DMS114 treated with DMSO at 0.1 percent for 48 hours (cell line): ENCODE results near the gene ADGRA1.
A peak's percentile ranks its signal among the peaks of the same experiment; 100 is the strongest.
"Not testable (repeated sequence)": the region's sequence is repeated elsewhere in the genome, so short reads cannot be mapped to it uniquely, and the experiment has no call there.

Source experiments
- DNase-seq: peaks from one replicate; lab custom pipeline; 2025; ENCODE audit not compliant: unreplicated experiment; lab: John Stamatoyannopoulos, UW

The ADGRA1 gene

DNA sequence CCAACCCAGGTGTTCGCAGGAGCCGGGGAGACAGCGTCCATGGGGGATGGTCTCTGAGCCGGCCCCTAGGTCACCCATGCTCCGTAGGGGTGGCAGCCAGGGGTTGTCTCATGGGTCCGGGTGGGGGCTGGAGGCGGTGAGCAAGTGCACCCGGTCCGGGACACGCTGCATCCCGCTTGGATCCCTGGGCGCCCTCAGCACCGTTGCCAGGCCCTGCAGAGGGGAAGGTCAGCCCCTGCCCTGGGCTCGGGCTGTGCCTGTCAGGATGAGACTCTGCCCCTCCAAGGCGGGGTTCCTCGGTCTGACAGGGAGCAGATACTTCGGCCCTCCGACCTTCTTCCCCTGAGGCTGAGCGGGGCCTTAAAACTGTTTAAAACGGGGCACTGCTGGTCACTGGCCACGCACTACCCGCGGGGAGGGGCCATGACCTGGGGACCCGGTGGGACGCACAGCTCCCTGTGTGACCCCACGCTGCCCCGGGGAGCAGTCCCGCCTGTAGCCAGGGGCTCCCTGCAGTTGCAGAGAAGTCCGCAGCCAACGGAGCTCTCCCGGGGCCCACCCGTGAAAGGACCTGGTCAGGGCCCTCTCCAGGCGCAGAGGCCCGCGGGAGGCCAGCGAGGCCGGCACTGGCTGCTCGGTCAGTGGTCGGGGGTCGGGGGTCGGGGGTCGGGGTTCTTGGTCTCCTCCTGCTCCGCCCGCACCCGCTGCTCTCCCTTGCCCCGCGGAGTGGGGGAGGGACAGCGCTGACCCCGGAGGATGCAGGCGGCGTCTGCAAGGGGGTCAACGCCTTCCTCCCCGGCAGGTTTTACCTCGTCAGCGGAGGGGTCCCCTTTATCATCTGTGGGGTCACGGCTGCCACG is 38.9 kb downstream of the ADGRA1 start:
- no peak for DNase-seq

DNA sequence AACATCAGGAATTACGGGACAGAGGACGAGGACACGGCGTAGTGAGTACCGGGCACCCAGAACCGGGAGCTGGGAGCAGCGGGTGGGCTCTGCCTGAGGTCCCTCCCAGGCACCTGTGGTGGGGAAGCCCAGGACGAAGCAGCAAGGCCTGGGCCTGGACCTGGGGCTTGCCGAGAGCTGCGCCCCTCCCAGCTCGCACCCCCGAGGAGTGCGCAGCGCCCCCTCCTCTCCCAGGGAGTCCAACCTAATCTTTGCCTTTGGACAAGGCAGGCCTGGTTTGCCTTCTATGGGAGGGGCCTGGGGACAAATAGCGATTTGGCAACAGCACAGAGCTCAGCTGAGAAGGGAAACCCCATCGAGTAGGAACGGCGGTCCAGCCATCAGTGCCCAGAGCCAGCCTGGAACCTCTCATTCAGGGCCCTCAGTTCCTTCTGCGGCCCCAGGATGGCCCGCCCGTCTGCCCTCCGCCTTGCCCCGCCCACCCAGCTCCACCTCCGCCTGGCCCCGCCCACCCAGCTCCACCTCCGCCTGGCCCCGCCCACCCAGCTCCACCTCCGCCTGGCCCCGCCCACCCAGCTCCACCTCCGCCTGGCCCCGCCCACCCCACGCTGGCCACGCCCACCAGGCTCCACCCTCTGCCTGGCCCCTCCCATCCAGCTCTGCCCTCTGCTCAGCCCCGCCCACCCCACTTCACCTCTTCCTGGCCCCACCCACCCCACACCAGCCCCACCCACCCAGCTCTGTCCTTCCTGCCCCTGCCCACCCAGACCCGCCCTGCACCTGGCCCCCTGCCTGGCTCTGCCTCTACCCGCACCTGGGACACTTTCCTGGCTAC is 39.8 kb downstream of the ADGRA1 start:
- no peak for DNase-seq

DNA sequence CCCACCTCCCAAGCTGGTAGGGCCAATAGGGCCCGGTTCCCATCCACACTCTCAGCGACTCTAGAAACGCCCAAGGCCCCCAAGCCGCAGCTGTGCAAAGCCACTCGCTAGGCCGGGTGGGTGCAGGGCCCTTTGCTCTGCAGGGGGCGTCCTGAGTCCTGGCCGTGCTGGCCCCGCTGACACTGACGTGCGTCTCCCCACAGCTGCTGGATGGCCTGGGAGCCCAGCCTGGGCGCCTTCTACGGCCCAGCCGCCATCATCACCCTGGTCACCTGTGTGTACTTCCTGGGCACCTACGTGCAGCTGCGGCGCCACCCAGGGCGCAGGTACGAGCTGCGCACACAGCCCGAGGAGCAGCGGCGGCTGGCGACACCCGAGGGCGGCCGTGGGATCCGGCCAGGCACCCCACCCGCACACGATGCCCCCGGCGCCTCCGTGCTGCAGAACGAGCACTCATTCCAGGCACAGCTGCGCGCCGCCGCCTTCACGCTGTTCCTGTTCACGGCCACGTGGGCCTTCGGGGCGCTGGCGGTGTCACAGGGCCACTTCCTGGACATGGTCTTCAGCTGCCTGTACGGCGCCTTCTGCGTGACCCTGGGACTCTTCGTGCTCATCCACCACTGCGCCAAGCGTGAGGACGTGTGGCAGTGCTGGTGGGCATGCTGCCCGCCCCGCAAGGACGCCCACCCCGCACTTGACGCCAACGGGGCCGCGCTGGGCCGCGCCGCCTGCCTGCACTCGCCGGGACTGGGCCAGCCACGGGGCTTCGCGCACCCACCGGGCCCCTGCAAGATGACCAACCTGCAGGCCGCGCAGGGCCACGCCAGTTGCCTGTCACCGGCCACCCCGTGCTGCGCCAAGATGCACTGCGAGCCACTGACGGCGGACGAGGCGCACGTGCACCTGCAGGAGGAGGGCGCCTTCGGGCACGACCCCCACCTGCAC is 40.7 kb downstream of the ADGRA1 start:
- no peak for DNase-seq

DNA sequence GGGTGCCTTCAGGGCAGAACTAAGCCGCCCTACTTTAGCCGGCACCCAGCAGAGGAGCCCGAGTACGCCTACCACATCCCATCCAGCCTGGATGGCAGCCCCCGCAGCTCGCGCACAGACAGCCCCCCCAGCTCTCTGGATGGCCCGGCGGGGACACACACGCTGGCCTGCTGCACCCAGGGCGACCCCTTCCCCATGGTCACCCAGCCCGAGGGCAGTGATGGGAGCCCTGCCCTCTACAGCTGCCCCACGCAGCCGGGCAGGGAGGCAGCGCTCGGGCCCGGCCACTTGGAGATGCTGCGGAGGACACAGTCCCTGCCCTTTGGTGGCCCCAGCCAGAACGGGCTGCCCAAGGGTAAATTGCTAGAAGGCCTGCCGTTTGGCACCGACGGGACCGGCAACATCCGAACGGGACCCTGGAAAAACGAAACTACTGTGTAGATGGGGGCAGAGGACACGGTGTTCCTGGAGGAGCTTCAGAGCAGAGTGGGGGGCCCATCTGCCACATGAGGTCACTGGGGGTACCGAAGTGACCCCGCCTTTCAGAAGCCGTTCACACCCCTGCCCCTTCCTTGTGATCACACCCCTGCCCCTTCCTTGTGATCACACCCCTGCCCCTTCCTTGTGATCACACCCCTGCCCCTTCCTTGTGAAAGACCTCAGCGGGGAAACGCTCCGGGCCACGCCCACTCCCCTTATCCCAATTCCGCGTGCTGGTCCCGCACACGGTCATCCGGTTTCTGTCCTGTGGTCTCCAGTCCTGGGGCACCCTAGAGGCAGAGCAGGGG is 41.5 kb downstream of the ADGRA1 start:
- DNase-seq = no peak

DNA sequence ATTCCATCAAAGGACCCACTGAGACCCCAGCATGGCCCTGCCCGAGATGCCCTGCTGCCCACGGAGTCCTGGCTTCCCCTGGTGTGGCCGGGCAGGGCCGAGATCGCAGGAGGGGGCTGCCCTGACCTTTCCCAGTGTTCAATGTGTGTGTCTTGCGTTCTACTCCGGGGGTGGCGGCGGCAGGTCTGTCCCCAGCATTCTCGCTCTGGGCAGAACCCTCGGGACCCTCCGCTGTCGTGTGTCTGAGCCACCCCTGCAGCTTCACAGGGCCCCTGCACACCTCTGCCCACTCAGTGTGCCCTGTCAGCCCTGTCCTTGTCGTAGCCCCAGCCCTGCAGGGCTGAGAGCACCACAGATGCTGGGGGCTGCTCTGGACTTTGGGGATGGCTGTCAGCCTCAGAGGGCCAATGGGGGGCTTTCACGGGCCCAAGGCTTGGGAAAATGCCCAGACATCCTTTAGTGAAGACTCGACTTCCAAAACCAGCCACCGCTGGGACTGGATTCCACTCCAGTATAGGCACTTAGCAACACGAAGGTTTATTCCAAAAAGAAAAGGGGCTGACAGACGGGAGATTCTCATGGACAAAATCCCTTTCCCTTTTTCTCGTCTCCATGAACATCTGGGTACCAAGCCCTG is 42.3 kb downstream of the ADGRA1 start:
- DNase-seq = no peak

DNA sequence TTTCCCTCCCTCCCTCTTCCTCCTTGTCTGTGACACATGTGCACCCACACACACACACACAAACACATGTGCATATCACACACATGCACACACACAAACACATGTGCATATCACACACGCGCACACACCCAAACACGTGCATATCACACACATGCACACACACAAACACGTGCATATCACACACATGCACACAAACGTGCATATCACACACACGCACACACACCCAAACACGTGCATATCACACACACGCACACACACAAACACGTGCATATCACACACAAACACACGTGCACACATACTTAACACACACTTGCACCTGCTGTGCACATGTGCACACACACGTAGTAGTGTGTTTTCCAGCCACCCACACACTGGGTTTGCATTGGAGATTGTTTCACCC is 42.9 kb downstream of the ADGRA1 start:
- no peak for DNase-seq

DNA sequence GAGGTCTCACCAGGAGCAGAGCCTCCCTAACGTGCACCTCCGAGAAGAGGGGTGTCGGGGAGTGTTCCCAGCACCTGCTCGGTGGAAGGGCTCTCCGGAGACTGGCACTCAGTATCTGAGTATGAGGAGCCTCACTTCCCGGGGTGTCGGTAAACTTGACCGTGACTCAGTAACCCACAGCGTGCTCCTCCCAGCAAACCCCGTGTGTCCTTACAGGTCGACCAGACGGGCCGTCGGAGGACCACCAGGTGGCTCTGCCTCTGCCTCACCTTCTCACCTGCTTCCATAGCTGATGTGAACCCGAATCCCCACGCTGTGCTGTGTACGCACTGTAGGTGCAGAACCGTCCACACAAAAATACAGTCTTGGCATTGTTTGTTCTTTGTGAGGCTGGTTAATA is 43.3 kb downstream of the ADGRA1 start:
- DNase-seq = no peak

DNA sequence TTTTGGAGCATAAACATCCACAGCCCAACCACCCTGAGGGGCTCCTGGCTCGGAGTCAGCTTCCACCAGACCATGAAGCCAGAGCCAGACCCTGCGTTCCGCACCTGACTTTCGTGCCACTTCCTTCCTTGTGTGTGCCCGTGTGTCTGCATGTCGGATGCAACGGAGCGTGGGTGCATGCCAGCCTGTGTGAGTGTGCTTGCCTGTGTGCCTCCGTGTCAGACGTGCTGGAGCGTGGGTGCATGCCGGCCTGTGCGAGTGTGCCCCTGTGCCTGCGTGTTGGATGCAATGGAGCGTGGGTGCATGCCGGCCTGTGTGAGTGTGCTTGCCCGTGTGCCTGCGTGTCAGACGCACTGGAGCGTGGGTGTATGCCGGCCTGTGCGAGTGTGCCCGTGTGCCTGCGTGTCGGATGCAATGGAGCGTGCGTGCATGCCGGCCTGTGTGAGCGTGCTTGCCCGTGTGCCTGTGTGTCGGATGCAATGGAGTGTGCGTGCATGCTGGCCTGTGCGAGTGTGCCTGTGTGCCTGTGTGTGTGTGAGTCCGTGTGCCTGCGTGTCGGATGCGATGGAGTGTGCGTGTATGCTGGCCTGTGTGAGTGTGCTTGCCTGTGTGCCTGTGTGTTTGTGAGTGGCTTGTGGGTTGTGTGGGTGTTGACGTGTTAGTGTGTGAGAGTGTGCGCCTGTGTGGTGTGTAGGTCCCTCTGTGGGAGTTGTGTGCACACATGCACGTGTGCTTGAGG is 44.2 kb downstream of the ADGRA1 start:
- no peak for DNase-seq

DNA sequence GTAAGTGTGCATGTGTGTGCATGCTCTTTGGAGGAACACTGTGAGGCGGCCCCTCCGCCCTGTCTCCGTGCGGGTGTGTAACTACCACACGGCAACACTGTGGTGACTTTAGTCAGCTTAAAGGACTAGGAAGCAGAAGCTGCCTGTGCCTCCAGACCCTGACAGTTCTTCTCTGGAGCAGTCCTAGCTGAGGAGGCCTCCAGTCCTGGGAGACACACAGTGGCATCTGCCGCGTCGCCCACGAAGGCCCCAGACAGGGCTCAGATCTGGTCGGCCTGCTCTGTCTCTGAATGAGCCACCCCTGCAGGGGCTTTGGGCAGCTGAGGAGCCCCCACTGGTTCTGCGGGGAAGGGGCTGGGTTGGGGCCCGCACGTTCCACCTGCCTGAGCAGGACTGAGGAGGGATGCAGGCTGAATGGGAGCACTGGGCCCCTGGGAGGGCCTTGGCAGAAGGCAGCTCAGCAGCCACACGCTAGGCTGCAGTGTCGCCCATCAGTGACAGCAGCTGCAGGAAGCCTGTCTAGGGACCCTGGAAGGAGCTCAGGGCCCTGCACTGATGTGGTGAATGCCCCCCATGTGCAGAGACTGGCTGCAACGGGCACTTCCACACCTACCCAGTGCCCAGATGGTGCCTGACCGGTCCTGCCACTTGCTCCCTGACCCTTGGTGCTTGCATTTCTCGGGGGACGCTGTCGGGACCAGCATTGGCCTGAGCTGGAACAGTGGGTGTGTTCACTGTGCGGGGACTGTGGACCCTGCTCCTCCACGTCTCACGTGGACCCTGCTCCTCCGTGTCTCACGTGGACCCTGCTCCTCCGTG is 45.0 kb downstream of the ADGRA1 start:
- no peak for DNase-seq

DNA sequence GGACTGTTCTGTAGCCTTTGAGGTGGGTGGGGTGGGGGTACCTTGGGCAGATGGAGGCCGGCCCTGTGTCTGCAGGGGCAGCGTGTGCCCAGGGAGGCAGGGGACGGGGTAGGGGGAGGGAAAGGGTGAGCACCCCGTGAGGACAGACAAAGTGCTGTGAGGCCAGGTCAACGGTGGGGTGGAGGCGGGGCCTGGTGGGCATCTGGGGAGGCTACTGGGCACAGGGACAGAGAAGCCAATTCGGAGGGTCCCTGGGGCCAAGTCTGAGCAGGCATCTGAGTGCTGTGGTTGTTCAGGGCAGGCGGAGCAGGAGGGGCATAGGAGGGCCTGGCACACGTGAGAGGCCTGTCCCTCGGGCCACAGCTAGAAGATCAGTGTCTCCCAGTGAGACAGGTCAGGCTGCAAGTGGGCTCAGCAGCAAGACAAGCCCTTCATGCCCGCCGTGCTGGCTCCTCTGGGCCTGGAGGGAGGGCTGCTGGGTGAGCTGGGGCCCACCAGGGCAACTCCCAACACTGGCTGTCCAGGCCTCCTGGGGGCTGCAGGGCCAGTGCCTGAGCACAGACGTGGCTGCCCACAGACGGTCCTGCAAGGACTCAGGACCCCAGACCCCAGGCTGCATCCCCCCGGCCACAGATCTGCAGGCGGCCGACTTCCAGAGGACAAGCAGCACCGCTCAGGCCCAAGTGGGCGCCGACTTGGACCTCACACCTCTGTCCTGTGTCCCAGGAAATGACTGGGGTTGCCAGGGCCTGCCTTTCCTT is 45.9 kb downstream of the ADGRA1 start:
- no peak for DNase-seq

DNA sequence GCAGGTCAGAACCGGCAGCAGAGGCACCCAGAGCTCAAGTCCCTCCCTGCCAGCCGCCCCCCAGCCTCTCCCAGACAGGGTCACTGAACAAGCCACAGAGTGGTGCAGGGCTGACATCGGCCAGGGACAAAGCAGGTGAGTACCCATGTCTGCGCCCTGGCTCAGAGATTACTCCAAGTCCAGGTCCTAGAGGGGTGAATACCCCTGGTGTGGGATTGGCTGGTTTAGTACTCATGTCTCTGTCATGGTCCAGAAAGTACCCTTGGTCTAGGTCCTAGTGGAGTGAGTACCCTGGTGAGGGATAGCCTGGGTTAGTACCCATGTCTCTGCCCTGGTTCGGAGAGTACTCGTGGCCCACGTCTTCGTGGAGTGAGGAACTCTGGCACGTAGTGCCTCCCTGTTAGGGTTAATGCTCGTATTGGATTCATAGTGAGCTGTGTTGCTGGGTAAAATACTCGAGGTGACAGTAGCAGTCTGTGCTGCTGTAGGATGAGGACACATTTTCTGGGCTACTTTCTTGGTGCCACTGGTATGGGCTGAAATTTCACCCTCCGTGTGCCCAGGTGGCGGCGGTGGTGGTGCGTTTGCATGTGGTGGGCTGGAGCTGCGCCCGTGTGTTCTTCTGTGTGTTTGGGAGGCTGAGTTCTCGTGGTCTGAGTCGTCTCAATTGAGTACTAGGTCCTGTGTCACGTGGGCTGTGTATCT is 46.8 kb downstream of the ADGRA1 start:
- DNase-seq = peak; percentile 19

DNA sequence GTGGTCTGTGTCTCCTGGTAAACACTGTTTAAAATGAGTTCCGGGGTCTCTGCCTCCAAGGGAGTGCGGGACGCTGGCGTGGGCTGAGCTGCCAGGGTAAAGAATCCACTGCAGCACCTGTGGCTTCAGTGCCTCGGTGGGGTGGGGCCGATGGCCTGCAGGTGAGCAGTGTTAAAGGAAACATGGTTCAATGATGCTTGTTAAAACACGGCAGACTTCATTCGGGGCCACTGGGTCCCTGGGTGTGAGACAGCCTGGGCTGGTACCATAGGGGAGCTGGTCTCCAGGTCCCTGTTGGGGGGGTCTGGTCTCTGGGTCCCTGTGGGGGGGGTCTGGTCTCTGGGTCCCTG is 47.4 kb downstream of the ADGRA1 start:
- no peak for DNase-seq

DNA sequence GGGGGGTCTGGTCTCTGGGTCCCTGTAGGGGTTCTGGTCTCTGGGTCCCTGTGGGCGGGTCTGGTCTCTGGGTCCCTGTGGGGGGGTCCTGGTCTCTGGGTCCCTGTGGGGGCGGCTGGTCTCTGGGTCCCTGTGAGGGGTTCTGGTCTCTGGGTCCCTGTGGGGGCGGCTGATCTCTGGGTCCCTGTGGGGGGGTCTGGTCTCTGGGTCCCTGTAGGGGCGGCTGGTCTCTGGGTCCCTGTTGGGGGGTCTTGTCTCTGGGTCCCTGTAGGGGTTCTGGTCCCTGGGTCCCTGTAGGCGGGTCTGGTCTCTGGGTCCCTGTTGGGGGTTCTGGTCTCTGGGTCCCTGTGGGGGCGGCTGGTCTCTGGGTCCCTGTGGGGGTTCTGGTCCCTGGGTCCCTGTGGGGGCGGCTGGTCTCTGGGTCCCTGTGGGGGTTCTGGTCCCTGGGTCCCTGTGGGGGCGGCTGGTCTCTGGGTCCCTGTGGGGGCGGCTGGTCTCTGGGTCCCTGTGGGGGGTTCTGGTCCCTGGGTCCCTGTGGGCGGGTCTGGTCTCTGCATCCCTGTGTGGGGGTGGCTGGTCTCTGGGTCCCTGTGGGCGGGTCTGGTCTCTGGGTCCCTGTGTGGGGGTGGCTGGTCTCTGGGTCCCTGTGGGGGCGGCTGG is 49.9 kb downstream of the ADGRA1 start:
- DNase-seq = not testable (repeated sequence)

DNA sequence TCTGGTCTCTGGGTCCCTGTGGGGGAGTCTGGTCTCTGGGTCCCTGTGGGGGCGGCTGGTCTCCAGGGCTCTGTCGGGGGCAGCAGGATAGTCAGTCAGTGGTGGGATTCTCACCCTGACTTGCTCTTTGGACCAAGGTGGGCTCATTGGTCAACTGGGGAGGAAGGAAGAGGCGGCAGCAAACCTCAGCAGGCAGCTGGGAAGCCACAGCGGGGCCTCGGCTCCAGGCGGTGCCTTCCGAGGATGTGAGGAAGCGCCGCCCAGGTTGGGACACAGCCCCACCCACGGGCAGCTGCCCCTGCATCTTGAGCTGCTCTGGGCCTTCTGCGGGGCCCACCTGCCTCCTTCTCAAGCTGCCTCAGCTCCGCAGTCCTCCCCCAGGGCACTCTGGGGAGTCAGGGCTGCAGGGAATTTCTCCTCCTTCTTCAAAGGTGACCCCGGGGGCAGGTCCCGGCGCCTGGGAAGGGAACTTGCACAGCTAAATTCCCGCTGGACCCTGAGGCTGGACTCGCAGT is 51.9 kb downstream of the ADGRA1 start:
- DNase-seq = no peak

DNA sequence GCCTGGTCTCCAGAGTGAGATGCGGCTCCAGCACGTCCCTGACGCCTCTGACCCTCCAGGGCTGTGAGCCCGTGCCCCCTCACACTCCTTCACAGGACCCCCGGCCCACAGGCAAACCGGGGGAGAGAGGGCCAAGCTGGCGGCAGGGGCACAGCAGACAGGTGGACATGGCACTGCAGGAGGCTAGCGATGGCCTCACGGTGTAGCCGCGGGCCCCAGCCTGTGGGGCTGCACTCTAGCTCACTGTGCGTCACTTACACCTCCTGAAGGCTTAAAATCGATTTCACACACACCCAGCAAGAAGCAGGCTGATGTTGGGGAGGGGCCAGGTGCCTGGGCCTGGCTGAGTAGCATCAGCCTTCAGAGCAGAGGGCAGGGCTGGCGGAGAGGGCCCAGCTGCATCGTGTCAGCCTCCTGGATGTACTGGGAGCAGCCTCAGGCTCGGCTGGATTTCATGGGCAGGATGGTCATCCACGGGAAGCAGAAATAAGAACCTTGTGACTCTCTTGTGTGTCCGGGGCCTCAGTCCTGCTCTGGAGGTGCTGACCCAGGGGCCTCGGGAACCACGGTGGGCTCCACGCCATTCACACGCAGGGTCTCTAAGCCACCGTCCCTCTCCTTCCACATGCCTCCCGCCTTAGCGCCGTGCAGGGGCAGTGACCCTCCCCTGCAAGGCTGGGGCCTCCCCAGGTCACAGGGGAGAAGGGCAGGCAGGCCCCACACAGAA is 52.9 kb downstream of the ADGRA1 start:
- no peak for DNase-seq
